Psoas muscle (tissue), 8 donors: ENCODE data around the gene VPS35L. TPM values are rescaled to one million over a fixed set of nuclear protein-coding genes. Genes with fewer than 3 reads are reported as not detected.
A peak's percentile ranks its signal among the peaks of the same experiment; 100 is the strongest.

ENCODE experiments used
- ATAC-seq, 4 donors: fragments of 200-7000 bp; cut with Tn5 transposase; one replicate each; pipeline ENCODE4 v1.9.1; 2020; ENCODE audit warnings: moderate library complexity in 3 of 4, mild to moderate bottlenecking in 2 of 4
- DNase-seq, 2 donors: peaks; one replicate each; pipeline ENCODE4 v3.0.0-alpha.2; 2020
- H3K27ac ChIP-seq: fragments of 200-600 bp; one replicate; pipeline ENCODE4 v1.8.0; 2022
- H3K27me3 ChIP-seq, 3 donors: fragments of 200-600 bp in 1 of 3; one replicate each; pipeline versions ENCODE4 v1.6.1 to v1.8.0; 2013 to 2022; ENCODE audit warnings: low read length in 2 of 3, mild to moderate bottlenecking in 2 of 3, moderate library complexity in 1 of 3; ENCODE audit not compliant: insufficient read depth in 3 of 3
- H3K36me3 ChIP-seq, 2 donors: fragments of 200-600 bp in 1 of 2; one replicate each; pipeline versions ENCODE4 v1.6.1 to v1.8.0; 2013 to 2022; ENCODE audit warnings: low read depth in 1 of 2, mild to moderate bottlenecking in 1 of 2, moderate library complexity in 1 of 2; ENCODE audit not compliant: insufficient read depth in 1 of 2
- H3K4me1 ChIP-seq: fragments of 200-600 bp; one replicate; pipeline ENCODE4 v1.8.0; 2022
- H3K4me3 ChIP-seq: fragments of 200-600 bp; one replicate; pipeline ENCODE4 v1.8.0; 2022; ENCODE audit warnings: mild to moderate bottlenecking
- H3K9me3 ChIP-seq: fragments of 200-600 bp; one replicate; pipeline ENCODE4 v1.8.0; 2022
- CTCF ChIP-seq: fragments of 200-600 bp; IDR thresholded peaks from one replicate; pipeline ENCODE4 v1.8.0; 2022; ENCODE audit warnings: antibody characterized with exemption
- WGBS, 3 donors: extraction: QIAGEN DNeasy Blood & Tissue Kit; methylation state at CpG; one replicate each; pipeline versions ENCODE4 v1.1.6 to v1.1.7; 2013; 5-methylcytosine and 5-hydroxymethylcytosine counted together
- intact Hi-C, 2 donors: fragments of 100-400 bp; cut with DNase I; formaldehyde crosslinking; loops; one replicate each; pipeline versions ENCODE4 v1.11.0 to v1.14.2; 2022
- polyA plus RNA-seq, 3 donors: library from polyadenylated mRNA; stranded (reverse); fragments of 200-250 nt; gene quantifications; one replicate each; pipeline ENCODE4 v1.2.3, GENCODE V29; 2013
- total RNA-seq, 4 donors: library from RNA; stranded (reverse); fragmentation: NEBNext Ultra II Directional in 2 of 4; extraction: Animal tissue kit (Norgen Biotek cat#: 25700) in 2 of 4; gene quantifications; one replicate each; pipeline versions ENCODE4 v1.2.1 to v1.2.4, GENCODE V29; 2021 to 2023
- donor health status: healthy with polysubstance abuse.
- donor health status: DM: no; HTN: no; CAD: no; lungs with moderate emphysema.
- donor health status: Bipolar disorder and iron deficiency.
- donor health status: healthy.
- donor health status: DM: yes; HTN: yes; CAD: no.
- donor health status: DM: no; HTN: no; CAD: no.
- donor health status: DM: no; HTN: no; CAD: no.
- donor health status: DM: yes; HTN: yes; CAD: no.

The VPS35L gene
- total and polyA plus RNA-seq, 7 donors, result 12.6 to 34.6 (median 27.8) TPM

GRCh38 chr16:19718624-19718965 lies 163.1 kb downstream of the VPS35L start:
- no peaks in the 10 kb centered on the region for H3K27me3 ChIP-seq
- H3K9me3 ChIP-seq, result no peaks in the 10 kb centered on the region
- WGBS, 3 donors, result 0 to 2% (median 1%) methylated on average over 21 of the region's 21 CpGs
- intact Hi-C loops, result loop anchor here (5.0 kb wide), 3 partner anchors 89 to 164 kb away; partner anchors contain the start of gene GPRC5B (in 1 of the 2)
- H3K36me3 ChIP-seq, result peaks cover 2 to 25% of the 10 kb centered on the region in 2 donors
- peak overlapping the region; percentile 87 for H3K4me3 ChIP-seq
- no peak for TF ChIP-seq CTCF
- H3K27ac ChIP-seq, result peak overlapping the region; percentile 85
- ATAC-seq, result no peak
- DNase-seq, result no peak
- H3K4me1 ChIP-seq, result peaks cover 12% of the 10 kb centered on the region

GRCh38 chr16:19722269-19722952 lies 166.9 kb downstream of the VPS35L start:
- 84 to 88% (median 85%) methylated on average over 11 of the region's 11 CpGs for WGBS, 3 donors
- peaks cover under 1% of the 10 kb centered on the region for H3K4me1 ChIP-seq
- no peaks in the 10 kb centered on the region for H3K27me3 ChIP-seq
- H3K27ac ChIP-seq, result no peak overlapping the region
- no peak for TF ChIP-seq CTCF
- ATAC-seq (no peak), DNase-seq (no peak)
- H3K4me3 ChIP-seq, result no peak overlapping the region
- H3K36me3 ChIP-seq, result no peaks in the 10 kb centered on the region
- H3K9me3 ChIP-seq, result no peaks in the 10 kb centered on the region
- intact Hi-C loops, result no loop called here

- Histone ChIP-seq H3K4me1 (no peaks in the 10 kb centered on the region), H3K9me3 (no peaks in the 10 kb centered on the region), H3K4me3 (no peak overlapping the region), H3K27ac (no peak overlapping the region), H3K36me3 (no peaks in the 10 kb centered on the region), H3K27me3 (no peaks in the 10 kb centered on the region)
- WGBS, 3 donors, result 80 to 88% (median 86%) methylated on average over 7 of the region's 7 CpGs
- no peak for TF ChIP-seq CTCF
- no peak for ATAC-seq
- intact Hi-C loops, result no loop called here
- no peak for DNase-seq
Measured at GRCh38 chr16:19722981-19723380, 167.5 kb downstream of the VPS35L start.

GRCh38 chr16:19728636-19728965 lies 173.1 kb downstream of the VPS35L start:
- WGBS, 3 donors, result 89 to 91% (median 90%) methylated on average over 3 of the region's 3 CpGs
- intact Hi-C loops, result no loop called here

More at GRCh38 chr16:19728636-19728965, 173.1 kb downstream of the VPS35L start:
- H3K9me3 ChIP-seq, result no peaks in the 10 kb centered on the region
- no peak overlapping the region for H3K4me3 ChIP-seq
- no peak overlapping the region for H3K27ac ChIP-seq
- no peaks in the 10 kb centered on the region for H3K36me3 ChIP-seq
- DNase-seq (no peak), ATAC-seq (no peak)
- H3K4me1 ChIP-seq, result no peaks in the 10 kb centered on the region
- TF ChIP-seq CTCF, result no peak
- H3K27me3 ChIP-seq, result no peaks in the 10 kb centered on the region
